Thymus (tissue), 14 donors: Measurements from ENCODE around the gene POP5. TPM values are rescaled to one million over a fixed set of nuclear protein-coding genes. Genes with fewer than 3 reads are reported as not detected.

ENCODE experiments used
- DNase-seq, 9 donors: peaks; one replicate each; pipeline ENCODE4 v3.0.0-alpha.2; 2013; ENCODE audit warnings: low spot score in 9 of 9, low read depth in 6 of 9, missing footprints in 1 of 9
- H3K27ac ChIP-seq, 2 donors: one replicate each; pipeline ENCODE4 v1.5.1; 2013; ENCODE audit warnings: control low read depth in 1 of 2, low read depth in 1 of 2, low read length in 1 of 2, mild to moderate bottlenecking in 1 of 2, moderate library complexity in 1 of 2
- H3K27me3 ChIP-seq, 2 donors: one replicate each; pipeline ENCODE4 v1.5.1; 2013; ENCODE audit warnings: low read length in 1 of 2; ENCODE audit not compliant: control insufficient read depth in 2 of 2, insufficient read depth in 1 of 2
- H3K36me3 ChIP-seq, 2 donors: one replicate each; pipeline ENCODE4 v1.5.1; 2013; ENCODE audit warnings: low read length in 1 of 2, mild to moderate bottlenecking in 1 of 2, moderate library complexity in 1 of 2; ENCODE audit not compliant: control insufficient read depth in 2 of 2, insufficient read depth in 2 of 2
- H3K4me1 ChIP-seq, 2 donors: one replicate each; pipeline ENCODE4 v1.5.1; 2013; ENCODE audit warnings: low read length in 2 of 2; ENCODE audit not compliant: control insufficient read depth in 2 of 2, insufficient read depth in 2 of 2
- H3K4me3 ChIP-seq, 2 donors: one replicate each; pipeline ENCODE4 v1.5.1; 2013; ENCODE audit warnings: low read length in 2 of 2, control low read depth in 1 of 2, mild to moderate bottlenecking in 1 of 2
- H3K9me3 ChIP-seq, 2 donors: one replicate each; pipeline ENCODE4 v1.5.1; 2013; ENCODE audit warnings: low read length in 1 of 2, mild to moderate bottlenecking in 1 of 2; ENCODE audit not compliant: control insufficient read depth in 2 of 2, insufficient read depth in 1 of 2
- WGBS: extraction: QIAGEN DNeasy Blood & Tissue Kit; methylation state at CpG from one replicate; pipeline ENCODE4 v1.1.7; 2013; 5-methylcytosine and 5-hydroxymethylcytosine counted together
- long read RNA-seq, 10 donors: transcript quantifications; one replicate each; lab custom pipeline, GENCODE V29; 2026
- polyA plus RNA-seq: library from polyadenylated mRNA; stranded (reverse); fragments of 200-250 nt; gene quantifications from one replicate; pipeline ENCODE4 v1.2.3, GENCODE V29; 2013
- total RNA-seq: library from RNA; stranded (reverse); fragments of 120-200 nt; gene quantifications from one replicate; pipeline ENCODE4 v1.2.4, GENCODE V29; 2013
- donor health status: healthy.

The POP5 gene
- 55.4 TPM for total RNA-seq
- polyA plus RNA-seq, result 95.1 TPM
- long read RNA-seq, donor 1, partial matches to known transcripts, result 0 of 3 reads
- long read RNA-seq, donor 1, other reads (novel, unspliced or antisense), result 0 of 3 reads
- long read RNA-seq, donor 2, result 0 reads
- long read RNA-seq, donor 3, transcript POP5-203 (3 exons, 494 nt), result minor isoform, 7 of 61 reads
- long read RNA-seq, donor 3, transcript POP5-201 (4 exons, 913 nt), result minor isoform, 9 of 61 reads
- long read RNA-seq, donor 3, transcript POP5-202 (5 exons, 801 nt), result major isoform, 33 of 61 reads
- long read RNA-seq, donor 3, partial matches to known transcripts, result 0 of 61 reads
- long read RNA-seq, donor 3, other reads (novel, unspliced or antisense), result 0 of 61 reads
- long read RNA-seq, donor 4, partial matches to known transcripts, result 0 of 12 reads
- long read RNA-seq, donor 4, other reads (novel, unspliced or antisense), result 0 of 12 reads
- long read RNA-seq, donor 5, transcript POP5-207 (1 exons, 578 nt), result minor isoform, 9 of 48 reads
- long read RNA-seq, donor 5, transcript POP5-201 (4 exons, 913 nt), result minor isoform, 8 of 48 reads
- long read RNA-seq, donor 5, transcript POP5-202 (5 exons, 801 nt), result major isoform, 21 of 48 reads
- long read RNA-seq, donor 5, partial matches to known transcripts, result 0 of 48 reads
- long read RNA-seq, donor 5, other reads (novel, unspliced or antisense), result 0 of 48 reads
- long read RNA-seq, donor 6, transcript POP5-202 (5 exons, 801 nt), result major isoform, 12 of 22 reads
- long read RNA-seq, donor 6, partial matches to known transcripts, result 0 of 22 reads
- long read RNA-seq, donor 6, other reads (novel, unspliced or antisense), result 0 of 22 reads
- long read RNA-seq, donor 7, transcript POP5-202 (5 exons, 801 nt), result major isoform, 6 of 19 reads
- long read RNA-seq, donor 7, transcript POP5-207 (1 exons, 578 nt), result minor isoform, 5 of 19 reads
- long read RNA-seq, donor 7, partial matches to known transcripts, result 0 of 19 reads
- long read RNA-seq, donor 7, other reads (novel, unspliced or antisense), result 0 of 19 reads
- long read RNA-seq, donor 8, transcript POP5-202 (5 exons, 801 nt), result major isoform, 8 of 14 reads
- long read RNA-seq, donor 8, partial matches to known transcripts, result 0 of 14 reads
- long read RNA-seq, donor 8, other reads (novel, unspliced or antisense), result 0 of 14 reads
- long read RNA-seq, donor 9, transcript POP5-202 (5 exons, 801 nt), result major isoform, 8 of 19 reads
- long read RNA-seq, donor 9, transcript POP5-207 (1 exons, 578 nt), result minor isoform, 5 of 19 reads
- long read RNA-seq, donor 9, partial matches to known transcripts, result 0 of 19 reads
- long read RNA-seq, donor 9, other reads (novel, unspliced or antisense), result 0 of 19 reads
- long read RNA-seq, donor 10, transcript POP5-202 (5 exons, 801 nt), result major isoform, 18 of 22 reads
- long read RNA-seq, donor 10, partial matches to known transcripts, result 0 of 22 reads
- long read RNA-seq, donor 10, other reads (novel, unspliced or antisense), result 0 of 22 reads

GRCh38 chr12:120580787-120581723 is at the start of gene POP5:
Gene POP5, minus strand, starts transcription at chr12:120581402. Its CDS starts 40 bp downstream, at chr12:120581362.
- peak within 1 kb of the TSS; percentile 85 to 97 for H3K4me3 ChIP-seq
- peak; percentile 84 to 97 (median 92) for DNase-seq
- under 1% methylated on average over 56 of the region's 56 CpGs for WGBS
- H3K4me1 ChIP-seq, result peaks cover 4 to 24% of the 10 kb centered on the region in 2 donors
- no peaks in the 10 kb centered on the region for H3K9me3 ChIP-seq
- H3K36me3 ChIP-seq, result peaks cover 34 to 37% of the 10 kb centered on the region in 2 donors
- H3K27ac ChIP-seq, result peak within 1 kb of the TSS; percentile 63 to 68
- peaks cover 17 to 30% of the 10 kb centered on the region in 2 donors for H3K27me3 ChIP-seq

GRCh38 chr12:120630104-120630892 is 49.1 kb upstream of the POP5 start:
- peaks cover 0 to 13% of the 10 kb centered on the region in 2 donors for H3K27me3 ChIP-seq
- no peak for DNase-seq
- no peaks in the 10 kb centered on the region for H3K36me3 ChIP-seq
- H3K4me1 ChIP-seq, result no peaks in the 10 kb centered on the region
- H3K9me3 ChIP-seq, result no peaks in the 10 kb centered on the region
- WGBS, result 93% methylated on average over 15 of the region's 15 CpGs
- no peak overlapping the region for H3K27ac ChIP-seq
- H3K4me3 ChIP-seq, result no peak overlapping the region

GRCh38 chr12:120628919-120629318 is 47.7 kb upstream of the POP5 start:
- Histone ChIP-seq H3K9me3 (no peaks in the 10 kb centered on the region), H3K4me1 (no peaks in the 10 kb centered on the region), H3K27ac (no peak overlapping the region), H3K27me3 (peaks cover 0 to 9% of the 10 kb centered on the region in 2 donors), H3K4me3 (no peak overlapping the region), H3K36me3 (no peaks in the 10 kb centered on the region)
- DNase-seq, result no peak
- WGBS, result 74% methylated on average over 4 of the region's 4 CpGs

- Histone ChIP-seq H3K27me3 (peaks cover 0 to 10% of the 10 kb centered on the region in 2 donors), H3K9me3 (no peaks in the 10 kb centered on the region), H3K4me3 (no peak overlapping the region), H3K27ac (no peak overlapping the region), H3K4me1 (no peaks in the 10 kb centered on the region), H3K36me3 (no peaks in the 10 kb centered on the region)
- 83% methylated on average over 26 of the region's 26 CpGs for WGBS
- DNase-seq, result peak in 1 of 9 donors; percentile 9
Observed at GRCh38 chr12:120625557-120626419, 44.6 kb upstream of the POP5 start.

- H3K27ac ChIP-seq, result no peak overlapping the region
- WGBS, result 97% methylated on average over 2 of the region's 2 CpGs
- H3K9me3 ChIP-seq, result peaks cover 0 to 1% of the 10 kb centered on the region in 2 donors
- no peak overlapping the region for H3K4me3 ChIP-seq
- no peak for DNase-seq
- H3K27me3 ChIP-seq, result peaks cover 0 to 27% of the 10 kb centered on the region in 2 donors
- H3K36me3 ChIP-seq, result no peaks in the 10 kb centered on the region
- H3K4me1 ChIP-seq, result no peaks in the 10 kb centered on the region
Observed at GRCh38 chr12:120620624-120621023, 39.4 kb upstream of the POP5 start.

GRCh38 chr12:120618954-120619615 is 37.9 kb upstream of the POP5 start:
- Histone ChIP-seq H3K4me1 (no peaks in the 10 kb centered on the region), H3K4me3 (no peak overlapping the region), H3K27ac (no peak overlapping the region), H3K9me3 (peaks cover 0 to 1% of the 10 kb centered on the region in 2 donors), H3K27me3 (peaks cover 0 to 27% of the 10 kb centered on the region in 2 donors), H3K36me3 (no peaks in the 10 kb centered on the region)
- no peak for DNase-seq
- 47% methylated on average over 8 of the region's 8 CpGs for WGBS
